Right lobe of liver (tissue), 4 donors: ENCODE measurements around the gene VSTM4.

ENCODE experiments used
- CTCF ChIP-seq, 4 donors: fragments of 200-600 bp in 3 of 4; fragments of 450-650 bp in 1 of 4; IDR thresholded peaks; one replicate each; pipeline versions ENCODE4 v1.5.1 to v1.8.0; 2016 to 2022; ENCODE audit warnings: antibody characterized with exemption in 4 of 4, mild to moderate bottlenecking in 2 of 4
- POLR2A ChIP-seq: fragments of 450-650 bp; IDR thresholded peaks from one replicate; pipeline ENCODE4 v1.6.1; 2017; ENCODE audit warnings: antibody characterized with exemption, mild to moderate bottlenecking
- donor health status: DM: no; HTN: no; CAD: no.
- donor health status: DM: no; HTN: no; CAD: no.
- donor health status: DM: no; HTN: yes; CAD: no.

GRCh38 chr10:49129376-49129775 is 14.1 kb upstream of the VSTM4 start:
- TF ChIP-seq CTCF (IDR thresholded peaks at IDR 0.05) = no peak
- no peak for TF ChIP-seq POLR2A
